HG03097 (cell line): ENCODE results near the gene GALNT15.

Experiments
- ATAC-seq: cut with Tn5 transposase; IDR thresholded peaks from one replicate; pipeline ENCODE4 v1.9.1; 2021; ENCODE audit not compliant: unreplicated experiment, low FRiP score

The GALNT15 gene

GRCh38 chr3:16279010-16279801 is 104.7 kb downstream of the GALNT15 start:
- no peak for ATAC-seq

GRCh38 chr3:16280671-16281070 is 106.2 kb downstream of the GALNT15 start:
- no peak for ATAC-seq
